H9 (cell line): ENCODE measurements around the gene CD4. TPM values are rescaled to one million over a fixed set of nuclear protein-coding genes. Genes with fewer than 3 reads are reported as not detected.

Experiments
- DNase-seq: peaks from one replicate; pipeline ENCODE4 v3.0.0-alpha.2; 2017
- H2AFZ ChIP-seq: one replicate; pipeline ENCODE4 v1.6.1; 2013; ENCODE audit warnings: mild to moderate bottlenecking, low read length, control low read depth, moderate library complexity
- H2AK5ac ChIP-seq: 2 replicates; pipeline ENCODE4 v1.6.1; 2013; ENCODE audit warnings: low read length, control low read depth, mixed read lengths; ENCODE audit not compliant: insufficient read length
- H2BK120ac ChIP-seq: one replicate; pipeline ENCODE4 v1.6.1; 2013; ENCODE audit warnings: low read depth, mild to moderate bottlenecking, low read length, control low read depth, inconsistent platforms; ENCODE audit not compliant: poor library complexity, severe bottlenecking
- H2BK12ac ChIP-seq: 2 replicates; pipeline ENCODE4 v1.6.1; 2013; ENCODE audit warnings: low read length, control low read depth, mixed read lengths, low read depth; ENCODE audit not compliant: insufficient read length
- H2BK15ac ChIP-seq: 2 replicates; pipeline ENCODE4 v1.6.1; 2013; ENCODE audit warnings: low read depth, low read length, control low read depth
- H2BK20ac ChIP-seq: one replicate; pipeline ENCODE4 v1.6.1; 2013; ENCODE audit warnings: low read depth, mild to moderate bottlenecking, low read length, control low read depth, inconsistent platforms; ENCODE audit not compliant: poor library complexity, severe bottlenecking
- H2BK5ac ChIP-seq: 2 replicates; pipeline ENCODE4 v1.6.1; 2013; ENCODE audit warnings: low read length, control low read depth, mixed read lengths; ENCODE audit not compliant: insufficient read length
- H3K14ac ChIP-seq: 2 replicates; pipeline ENCODE4 v1.6.1; 2013; ENCODE audit warnings: low read length, control low read depth; ENCODE audit not compliant: insufficient read depth
- H3K18ac ChIP-seq: 2 replicates; pipeline ENCODE4 v1.6.1; 2013; ENCODE audit warnings: low read depth, mild to moderate bottlenecking, mixed read lengths, low read length, control low read depth; ENCODE audit not compliant: insufficient read length
- H3K23ac ChIP-seq: 2 replicates; pipeline ENCODE4 v1.6.1; 2013; ENCODE audit warnings: low read length, control low read depth, mixed read lengths, low read depth; ENCODE audit not compliant: insufficient read length
- H3K23me2 ChIP-seq: 2 replicates; pipeline ENCODE4 v1.6.1; 2013; ENCODE audit warnings: low read depth, mild to moderate bottlenecking, mixed read lengths, low read length, control low read depth; ENCODE audit not compliant: insufficient read length, poor library complexity, severe bottlenecking
- H3K27ac ChIP-seq: 2 replicates; pipeline ENCODE4 v1.5.1; 2013; ENCODE audit warnings: low read length, control low read depth, mixed read lengths, low read depth; ENCODE audit not compliant: insufficient read length
- H3K27me3 ChIP-seq: 2 replicates; pipeline ENCODE4 v1.6.1; 2013; ENCODE audit warnings: low read length, control low read depth, inconsistent platforms; ENCODE audit not compliant: insufficient read depth
- H3K4ac ChIP-seq: 2 replicates; pipeline ENCODE4 v1.6.1; 2013; ENCODE audit warnings: low read depth, mild to moderate bottlenecking, control low read depth, inconsistent platforms, low read length, moderate library complexity
- H3K4me1 ChIP-seq: 2 replicates; pipeline ENCODE4 v1.6.1; 2013; ENCODE audit warnings: low read length, control low read depth, inconsistent platforms; ENCODE audit not compliant: insufficient read depth
- H3K4me2 ChIP-seq: 2 replicates; pipeline ENCODE4 v1.6.1; 2013; ENCODE audit warnings: low read length, control low read depth, mixed read lengths; ENCODE audit not compliant: insufficient read length, insufficient read depth
- H3K56ac ChIP-seq: 2 replicates; pipeline ENCODE4 v1.6.1; 2013; ENCODE audit warnings: low read depth, mild to moderate bottlenecking, mixed read lengths, low read length, control low read depth; ENCODE audit not compliant: insufficient read length
- H3K79me1 ChIP-seq: 2 replicates; pipeline ENCODE4 v1.6.1; 2013; ENCODE audit warnings: low read depth, mild to moderate bottlenecking, moderate library complexity, low read length, control low read depth, inconsistent platforms; ENCODE audit not compliant: insufficient read depth, poor library complexity, severe bottlenecking
- H3K79me2 ChIP-seq: 2 replicates; pipeline ENCODE4 v1.6.1; 2013; ENCODE audit warnings: low read length, control low read depth, inconsistent platforms; ENCODE audit not compliant: insufficient read depth
- H3K9ac ChIP-seq: 2 replicates; pipeline ENCODE4 v1.6.1; 2013; ENCODE audit warnings: low read length, control low read depth, mixed read lengths; ENCODE audit not compliant: insufficient read length; ENCODE audit errors: extremely low read depth
- H3K9me3 ChIP-seq: one replicate; pipeline ENCODE4 v1.6.1; 2013; ENCODE audit warnings: low read depth, low read length, inconsistent platforms; ENCODE audit not compliant: control insufficient read depth
- H3T11ph ChIP-seq: one replicate; pipeline ENCODE4 v1.6.1; 2013; ENCODE audit warnings: mild to moderate bottlenecking, low read length, control low read depth, inconsistent platforms
- H4K20me1 ChIP-seq: one replicate; pipeline ENCODE4 v1.6.1; 2013; ENCODE audit not compliant: control insufficient read depth, insufficient read length, insufficient read depth
- H4K5ac ChIP-seq: 2 replicates; pipeline ENCODE4 v1.6.1; 2013; ENCODE audit warnings: low read depth, mild to moderate bottlenecking, mixed read lengths, low read length, control low read depth; ENCODE audit not compliant: insufficient read length
- H4K8ac ChIP-seq: replicated peaks from 2 replicates; pipeline ENCODE4 v1.6.1; 2013; ENCODE audit warnings: low read length, control low read depth, mixed read lengths, low read depth; ENCODE audit not compliant: insufficient read length
- H4K91ac ChIP-seq: 2 replicates; pipeline ENCODE4 v1.6.1; 2013; ENCODE audit warnings: low read depth, mild to moderate bottlenecking, moderate library complexity, mixed read lengths, low read length, control low read depth; ENCODE audit not compliant: insufficient read length
- H3K27ac Mint-ChIP-seq, 3 experiments: 2 replicates in 2 of 3; 3 replicates in 1 of 3; pipeline ENCODE4 v1.8.0; 2020 to 2021; ENCODE audit warnings: mixed read lengths in 3 of 3, mild to moderate bottlenecking in 1 of 3, moderate library complexity in 1 of 3
- H3K27me3 Mint-ChIP-seq: 2 replicates; pipeline ENCODE4 v1.8.0; 2021; ENCODE audit warnings: low read depth, mild to moderate bottlenecking, moderate library complexity, mixed read lengths
- H3K36me3 Mint-ChIP-seq, 3 experiments: 2 replicates in 2 of 3; 3 replicates in 1 of 3; pipeline ENCODE4 v1.8.0; 2020 to 2021; ENCODE audit warnings: low read depth in 3 of 3, mixed read lengths in 3 of 3; ENCODE audit not compliant: insufficient read depth in 1 of 3
- H3K4me1 Mint-ChIP-seq, 2 experiments: 2 replicates each; pipeline ENCODE4 v1.8.0; 2020; ENCODE audit warnings: mixed read lengths in 2 of 2
- H3K4me3 Mint-ChIP-seq, 2 experiments: 2 replicates in 1 of 2; 3 replicates in 1 of 2; pipeline ENCODE4 v1.8.0; 2020 to 2021; ENCODE audit warnings: mild to moderate bottlenecking in 2 of 2, mixed read lengths in 2 of 2, moderate library complexity in 1 of 2
- H3K9me3 Mint-ChIP-seq, 2 experiments: 2 replicates in 1 of 2; 3 replicates in 1 of 2; pipeline ENCODE4 v1.8.0; 2020; ENCODE audit warnings: mild to moderate bottlenecking in 2 of 2, mixed read lengths in 2 of 2, moderate library complexity in 1 of 2
- CTCF ChIP-seq: fragments of 200-600 bp; sonication (generic); conservative IDR thresholded peaks from 3 replicates; pipeline ENCODE4 v1.8.0; 2021; ENCODE audit warnings: antibody characterized with exemption, mild to moderate bottlenecking
- WGBS: extraction: QIAGEN DNeasy Blood & Tissue Kit; methylation state at CpG from one replicate; pipeline ENCODE4 v1.1.7; 2013; ENCODE audit warnings: missing lambda C conversion rate, low lambda C conversion rate, mixed read lengths; ENCODE audit not compliant: insufficient read length; ENCODE audit errors: extremely low coverage; 5-methylcytosine and 5-hydroxymethylcytosine counted together
- total RNA-seq: library from RNA; stranded (reverse); gene quantifications from 2 replicates; pipeline ENCODE4 v1.2.1, GENCODE V29; 2021

The CD4 gene
- total RNA-seq, 1 experiment from 2014 or later = 1.1 TPM

- no peak overlapping the region for H3K4ac ChIP-seq
- no peaks in the 10 kb centered on the region for H3K9me3 Mint-ChIP-seq
- no peak overlapping the region for H3K27ac Mint-ChIP-seq
- no peaks in the 10 kb centered on the region for H3K9me3 ChIP-seq
- H4K5ac ChIP-seq = no peak overlapping the region
- no peak overlapping the region; a peak in 1 of 5 replicates for H3K4me3 Mint-ChIP-seq
- no peak for DNase-seq
- peaks cover 10% of the 10 kb centered on the region for H3K23me2 ChIP-seq
- peaks cover 26 to 31% of the 10 kb centered on the region in 2 experiments for H3K4me1 Mint-ChIP-seq
- peaks cover 31% of the 10 kb centered on the region for H3K27me3 Mint-ChIP-seq
- no peaks in the 10 kb centered on the region for H3K79me2 ChIP-seq
- peaks cover under 1 to 12% (median 9%) of the 10 kb centered on the region in 3 experiments; a peak in 6 of 7 replicates for H3K36me3 Mint-ChIP-seq
- TF ChIP-seq CTCF = no peak
- H3K23ac ChIP-seq = no peak overlapping the region
- H2BK12ac ChIP-seq = no peak overlapping the region
- no peak overlapping the region for H2BK5ac ChIP-seq
- H4K91ac ChIP-seq = no peak overlapping the region
- H3K56ac ChIP-seq = no peak overlapping the region
- no peak overlapping the region for H2AK5ac ChIP-seq
- no peak overlapping the region for H3K14ac ChIP-seq
- H3K79me1 ChIP-seq = no peaks in the 10 kb centered on the region
- no peak overlapping the region for H2BK20ac ChIP-seq
- H2BK15ac ChIP-seq = no peak overlapping the region
- peaks cover 2% of the 10 kb centered on the region; the same call in 1 of the 2 replicates for H3K27me3 ChIP-seq
- no peak overlapping the region for H2BK120ac ChIP-seq
- no peak overlapping the region for H3K4me2 ChIP-seq
- H3K27ac ChIP-seq = no peak overlapping the region
- no peak overlapping the region for H3K9ac ChIP-seq
- no peak overlapping the region for H3K18ac ChIP-seq
- WGBS = no CpG with 5 or more reads among the region's 6 CpGs
- H3T11ph ChIP-seq = no peak overlapping the region
- H3K4me1 ChIP-seq = no peaks in the 10 kb centered on the region
- H4K20me1 ChIP-seq = no peaks in the 10 kb centered on the region
- H4K8ac ChIP-seq = no peak overlapping the region
- H2AFZ ChIP-seq = no peak overlapping the region
Observed at GRCh38 chr12:6780573-6780972, 8.8 kb upstream of the CD4 start.
